ENCODE measurements around the gene ZNF570.

ZNF570 gene

GRCh38 chr19:37468961-37469777 is at the start of gene ZNF570:
TSS of gene ZNF570 (plus strand) at chr19:37469356. CDS start at chr19:37470355, 999 bp downstream.
- peak; percentile 78 to 85 for DNase-seq (ENCODE audit: low read depth in 2 of 2)

- DNase-seq (ENCODE audit: low read depth in 2 of 2) = no peak
These were observed 16.5 kb upstream of the ZNF570 start for GRCh38 chr19:37452500-37453245.

GRCh38 chr19:37466277-37466797 is 2.8 kb upstream of the ZNF570 start:
- no peak for DNase-seq (ENCODE audit: low read depth in 2 of 2)

- DNase-seq (ENCODE audit: low read depth in 2 of 2) = peak; percentile 81 to 83
These were observed 2.2 kb upstream of the ZNF570 start, which contains the start of gene ZNF569 for GRCh38 chr19:37466798-37467607. TSS of gene ZNF569 (minus strand) at chr19:37467444. CDS start at chr19:37444921, 22,523 bp downstream.

- DNase-seq (ENCODE audit: low read depth in 2 of 2) = no peak
These were observed 1.5 kb upstream of the ZNF570 start for GRCh38 chr19:37467608-37468090.

GRCh38 chr19:37470216-37470615 is 1.1 kb downstream of the ZNF570 start:
- DNase-seq (ENCODE audit: low read depth in 2 of 2) = no peak

- DNase-seq (ENCODE audit: low read depth in 2 of 2) = no peak
These were observed 3.0 kb downstream of the ZNF570 start for GRCh38 chr19:37472165-37472564.

- DNase-seq (ENCODE audit: low read depth in 2 of 2) = no peak
These were observed 15.4 kb downstream of the ZNF570 start for GRCh38 chr19:37484406-37485168.

GRCh38 chr19:37492213-37492612 is 23.1 kb downstream of the ZNF570 start:
- DNase-seq (ENCODE audit: low read depth in 2 of 2) = no peak

GRCh38 chr19:37505958-37506386 is 36.8 kb downstream of the ZNF570 start:
- DNase-seq (ENCODE audit: low read depth in 2 of 2) = no peak

- peak; percentile 68 to 75 for DNase-seq (ENCODE audit: low read depth in 2 of 2)
These were observed 37.4 kb downstream of the ZNF570 start, which contains the start of gene ZNF793 for GRCh38 chr19:37506387-37507166. TSS of gene ZNF793 (plus strand) at chr19:37506939. CDS start at chr19:37523440, 16,501 bp downstream.

GRCh38 chr19:37507167-37507464 is 38.0 kb downstream of the ZNF570 start:
- no peak for DNase-seq (ENCODE audit: low read depth in 2 of 2)

- no peak for DNase-seq (ENCODE audit: low read depth in 2 of 2)
These were observed 42.0 kb downstream of the ZNF570 start for GRCh38 chr19:37511186-37511585.

- no peak for DNase-seq (ENCODE audit: low read depth in 2 of 2)
These were observed 42.7 kb downstream of the ZNF570 start for GRCh38 chr19:37511821-37512220.

GRCh38 chr19:37513397-37513796 is 44.2 kb downstream of the ZNF570 start:
- no peak for DNase-seq (ENCODE audit: low read depth in 2 of 2)

GRCh38 chr19:37519890-37520289 is 50.7 kb downstream of the ZNF570 start:
- DNase-seq (ENCODE audit: low read depth in 2 of 2) = no peak

GRCh38 chr19:37537391-37537947 is 68.3 kb downstream of the ZNF570 start:
- DNase-seq (ENCODE audit: low read depth in 2 of 2) = no peak

All from stimulated activated CD8-positive, alpha-beta memory T cell treated with anti-CD3 and anti-CD28 coated beads, Interleukin-7, amount 100 ng/mL, for 4 hours (primary cell).